Lower leg skin (tissue), 4 donors: ENCODE measurements around the gene HES3. TPM values are rescaled to one million over a fixed set of nuclear protein-coding genes. Genes with fewer than 3 reads are reported as not detected.

Experiments
- DNase-seq, 2 donors: peaks; one replicate each; pipeline ENCODE4 v3.0.0-alpha.2; 2019; ENCODE audit warnings: low spot score in 2 of 2
- H3K4me3 ChIP-seq: fragments of 200-600 bp; sonication (generic); 2 replicates; pipeline ENCODE4 v1.5.1; 2017; ENCODE audit warnings: mild to moderate bottlenecking, low read depth; ENCODE audit not compliant: poor library complexity, severe bottlenecking
- POLR2A ChIP-seq, 2 donors: fragments of 450-650 bp; IDR thresholded peaks; one replicate each; pipeline ENCODE4 v1.6.1; 2016 to 2017; ENCODE audit warnings: antibody characterized with exemption in 2 of 2, mild to moderate bottlenecking in 1 of 2, moderate library complexity in 1 of 2
- WGBS, 2 donors: methylation state at CpG; one replicate each; pipeline ENCODE4 v1.1.5; 2018; 5-methylcytosine and 5-hydroxymethylcytosine counted together
- intact Hi-C: fragments of 100-400 bp; cut with DNase I; formaldehyde crosslinking; loops from one replicate; pipeline ENCODE4 v1.15.0; 2023; ENCODE audit warnings: low total_unique reads
- total RNA-seq, 4 donors: library from RNA; depleted of rRNA; stranded (reverse); fragments of >200 nt; gene quantifications; one replicate each; pipeline ENCODE4 v1.1.0, GENCODE V29; 2016
- TF ChIP-seq, protein P1 (sequence below), 3 donors: fragments of 450-650 bp; IDR thresholded peaks; one replicate each; pipeline ENCODE4 v1.5.1; 2016; ENCODE audit warnings: antibody characterized with exemption in 3 of 3, mild to moderate bottlenecking in 3 of 3, moderate library complexity in 2 of 3

Gene HES3
- total RNA-seq, 4 donors from 2014 or later = not detected

DNA sequence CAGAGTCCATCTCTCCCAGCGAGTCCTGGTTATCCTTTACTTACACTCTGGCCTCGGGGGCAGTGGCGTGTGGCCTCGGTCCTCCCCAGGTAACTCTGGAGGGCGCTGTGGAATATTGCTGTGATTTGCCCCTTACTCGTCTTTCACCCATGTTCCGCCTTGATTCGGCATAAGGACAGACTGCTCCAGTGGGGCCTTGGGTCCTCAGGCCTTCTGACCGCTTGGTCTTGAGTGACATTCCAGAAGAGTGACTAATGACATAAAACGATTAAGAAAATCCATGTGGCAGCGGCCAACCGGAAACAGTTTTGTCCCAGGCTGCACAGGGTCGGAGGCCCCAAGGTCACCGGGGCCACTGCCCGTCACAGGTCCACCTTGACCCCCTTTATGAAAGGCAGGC, 19.3 kb upstream of the HES3 start:
- 86 to 91% methylated on average over 15 of the region's 15 CpGs for WGBS, 2 donors
- intact Hi-C loops = no loop called here
- H3K4me3 ChIP-seq = no peak overlapping the region
- DNase-seq = no peak
- TF ChIP-seq, protein P1, sequence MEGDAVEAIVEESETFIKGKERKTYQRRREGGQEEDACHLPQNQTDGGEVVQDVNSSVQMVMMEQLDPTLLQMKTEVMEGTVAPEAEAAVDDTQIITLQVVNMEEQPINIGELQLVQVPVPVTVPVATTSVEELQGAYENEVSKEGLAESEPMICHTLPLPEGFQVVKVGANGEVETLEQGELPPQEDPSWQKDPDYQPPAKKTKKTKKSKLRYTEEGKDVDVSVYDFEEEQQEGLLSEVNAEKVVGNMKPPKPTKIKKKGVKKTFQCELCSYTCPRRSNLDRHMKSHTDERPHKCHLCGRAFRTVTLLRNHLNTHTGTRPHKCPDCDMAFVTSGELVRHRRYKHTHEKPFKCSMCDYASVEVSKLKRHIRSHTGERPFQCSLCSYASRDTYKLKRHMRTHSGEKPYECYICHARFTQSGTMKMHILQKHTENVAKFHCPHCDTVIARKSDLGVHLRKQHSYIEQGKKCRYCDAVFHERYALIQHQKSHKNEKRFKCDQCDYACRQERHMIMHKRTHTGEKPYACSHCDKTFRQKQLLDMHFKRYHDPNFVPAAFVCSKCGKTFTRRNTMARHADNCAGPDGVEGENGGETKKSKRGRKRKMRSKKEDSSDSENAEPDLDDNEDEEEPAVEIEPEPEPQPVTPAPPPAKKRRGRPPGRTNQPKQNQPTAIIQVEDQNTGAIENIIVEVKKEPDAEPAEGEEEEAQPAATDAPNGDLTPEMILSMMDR (IDR thresholded peaks at IDR 0.05) = no peak
- no peak for TF ChIP-seq POLR2A (IDR thresholded peaks at IDR 0.05)

DNA sequence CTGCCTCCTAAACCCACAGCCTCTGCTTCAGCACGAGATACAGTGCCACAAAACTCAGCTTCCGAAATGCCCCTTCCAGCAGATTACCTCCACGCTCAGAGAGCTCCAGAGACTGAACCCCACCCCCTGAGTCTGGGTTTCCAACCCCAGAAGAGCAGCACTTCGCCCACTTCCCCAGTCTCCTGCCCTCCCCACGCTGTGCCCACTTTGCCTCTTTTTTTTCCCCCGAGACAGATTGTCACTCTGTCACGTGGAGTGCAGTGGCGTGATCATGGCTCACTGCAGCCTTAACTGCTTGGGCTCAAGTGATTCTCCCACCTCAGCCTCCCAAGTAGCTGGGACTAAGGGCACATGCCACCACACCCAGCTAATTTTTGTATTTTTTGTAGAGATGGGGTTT, 18.3 kb upstream of the HES3 start:
- no peak overlapping the region for H3K4me3 ChIP-seq
- no peak for DNase-seq
- intact Hi-C loops = no loop called here
- TF ChIP-seq POLR2A (IDR thresholded peaks at IDR 0.05) = no peak
- TF ChIP-seq, protein P1 (IDR thresholded peaks at IDR 0.05) = no peak
- WGBS, 2 donors = 92 to 96% methylated on average over 8 of the region's 8 CpGs

- H3K4me3 ChIP-seq = no peak overlapping the region
- TF ChIP-seq, protein P1 (IDR thresholded peaks at IDR 0.05) = no peak
- TF ChIP-seq POLR2A (IDR thresholded peaks at IDR 0.05) = no peak
- intact Hi-C loops = no loop called here
- no peak for DNase-seq
- WGBS, 2 donors = 50 to 68% methylated on average over 1 of the region's 1 CpG
These were observed 10.6 kb upstream of the HES3 start for GRCh38 chr1:6233376-6233775.

DNA sequence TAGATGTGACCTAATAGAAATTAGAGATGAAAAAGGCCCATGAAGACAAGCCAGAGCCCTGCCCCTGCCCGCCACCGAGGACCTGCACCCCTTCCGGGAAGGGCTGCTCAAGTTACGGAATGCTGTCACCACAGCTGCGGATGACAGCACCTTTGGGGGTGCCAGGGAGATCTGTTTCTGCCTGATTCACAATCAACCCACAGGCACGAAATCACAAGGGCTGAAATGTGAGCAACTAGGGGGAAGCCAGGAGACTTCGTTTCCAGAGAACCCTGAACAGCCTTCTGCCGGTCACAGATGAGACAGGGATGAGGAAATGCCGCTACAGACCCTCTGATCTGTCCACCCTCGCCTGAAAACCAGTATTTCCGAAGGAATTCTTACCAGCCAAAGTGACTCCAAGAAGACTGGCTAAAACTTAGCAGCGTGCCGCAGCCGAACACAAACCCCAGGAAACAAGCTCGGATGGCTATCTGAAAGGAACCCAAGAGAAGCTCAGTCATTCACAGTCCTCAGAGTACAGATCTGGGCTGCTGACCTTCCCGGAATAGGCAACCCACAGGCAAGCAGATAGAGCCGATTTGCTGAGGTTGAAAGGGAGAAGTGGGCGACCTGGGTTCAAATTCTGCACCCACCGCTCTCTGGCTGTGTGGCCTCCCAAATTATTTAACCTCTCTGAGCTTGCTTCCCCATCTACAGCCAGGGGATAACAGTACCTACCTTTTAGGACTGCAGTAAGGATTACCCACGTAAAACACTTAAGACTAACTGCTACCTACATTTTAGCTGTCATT, 9.3 kb upstream of the HES3 start:
- 41 to 46% methylated on average over 20 of the region's 20 CpGs for WGBS, 2 donors
- no peak for DNase-seq
- no peak for TF ChIP-seq POLR2A (IDR thresholded peaks at IDR 0.05)
- peak overlapping the region; percentile 69 for H3K4me3 ChIP-seq
- intact Hi-C loops = no loop called here

DNA sequence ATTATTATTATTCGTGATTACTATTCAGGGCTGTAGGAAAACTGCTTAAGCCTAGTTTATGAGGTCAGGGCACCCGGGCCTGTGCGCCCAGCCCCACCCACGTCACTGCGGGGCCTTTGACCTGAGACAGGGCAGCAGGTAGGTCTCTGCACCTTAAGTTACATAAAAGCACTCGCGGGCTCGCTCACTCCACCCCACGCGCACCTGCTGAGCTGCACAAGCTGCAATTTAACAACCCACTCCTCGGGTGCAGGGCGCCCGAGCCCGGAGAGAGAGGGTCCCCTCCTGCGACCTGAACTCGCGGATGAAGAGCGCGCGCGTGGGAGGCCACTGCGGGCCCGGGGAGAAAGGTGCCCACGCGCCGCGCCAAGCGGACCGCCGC, 8.7 kb upstream of the HES3 start:
- no peak for DNase-seq

DNA sequence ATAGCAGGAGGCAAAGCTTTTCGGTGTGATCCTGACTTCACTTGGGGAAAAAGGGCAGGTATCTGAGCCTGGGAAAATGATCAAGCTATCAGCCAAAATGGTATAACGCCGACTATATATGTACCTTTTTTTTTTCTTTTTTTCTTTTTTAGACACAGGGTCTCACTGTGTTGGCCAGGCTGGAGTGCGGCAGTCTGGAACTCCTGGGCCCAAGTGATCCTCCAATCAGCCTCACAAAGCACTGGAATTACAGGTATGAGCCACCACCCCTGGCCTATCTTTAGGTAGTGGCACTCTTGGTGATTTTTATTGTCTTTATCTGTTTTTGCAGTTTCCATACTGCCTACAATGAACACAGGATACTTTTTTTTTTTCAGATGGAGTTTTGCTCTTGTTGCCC, 6.9 kb upstream of the HES3 start:
- TF ChIP-seq POLR2A (IDR thresholded peaks at IDR 0.05) = no peak
- TF ChIP-seq, protein P1 (IDR thresholded peaks at IDR 0.05) = no peak
- DNase-seq = no peak
- intact Hi-C loops = no loop called here
- H3K4me3 ChIP-seq = no peak overlapping the region
- WGBS, 2 donors = 92% methylated on average over 4 of the region's 4 CpGs

More for the DNA sequence above, 8.7 kb upstream of the HES3 start:
- intact Hi-C loops = no loop called here
- no peak for TF ChIP-seq POLR2A (IDR thresholded peaks at IDR 0.05)
- TF ChIP-seq, protein P1 (IDR thresholded peaks at IDR 0.05) = no peak
- WGBS, 2 donors = 0% methylated on average over 22 to 26 of the region's 30 CpGs
- peak overlapping the region; percentile 69 for H3K4me3 ChIP-seq
